MM.1S (cell line): ENCODE measurements around the gene CEP290.

Experiments
- CTCF ChIP-seq: fragments of 300-600 bp; sonication (generic); IDR thresholded peaks from 2 replicates; pipeline ENCODE4 v1.5.1; 2016; ENCODE audit warnings: antibody characterized with exemption, low read length, mixed read lengths
- EZH2 ChIP-seq: fragments of 300-600 bp; sonication (generic); optimal IDR thresholded peaks from 2 replicates; pipeline ENCODE3; 2017; ENCODE audit warnings: low read depth, mild to moderate bottlenecking, antibody characterized with exemption, low read length, mixed read lengths
- EZH2phosphoT487 ChIP-seq: fragments of 300-600 bp; sonication (generic); IDR thresholded peaks from 2 replicates; pipeline ENCODE4 v1.6.1; 2018; ENCODE audit warnings: antibody characterized with exemption, low read length

- TF ChIP-seq CTCF: no peak
- TF ChIP-seq EZH2phosphoT487: no peak
- TF ChIP-seq EZH2: no peak
These were observed 25.5 kb upstream of the CEP290 start for GRCh38 chr12:88167384-88167783.
